HCT116 (cell line): Measurements from ENCODE around the gene ANKRD24. TPM values are rescaled to one million over a fixed set of nuclear protein-coding genes. Genes with fewer than 3 reads are reported as not detected.

Experiments
- ATAC-seq: fragments of 200-7000 bp; cut with Tn5 transposase; 2 replicates; pipeline ENCODE4 v1.9.1; 2020; ENCODE audit warnings: mild to moderate bottlenecking, moderate library complexity
- BruUV-seq: library from RNA; stranded (reverse); fragments of 400-500 nt; replicated peaks from 2 replicates; lab custom pipeline; 2021; lab: Mats Ljungman, UMichigan
- CTCF ChIA-PET: fragments of 300-600 bp; sonication (Branson Sonifier 250); formaldehyde crosslinking; loops from one replicate; lab custom pipeline; 2021; ENCODE audit warnings: antibody characterized with exemption; lab: Charles Lee
- POLR2A ChIA-PET: fragments of 300-600, 350-600 bp; sonication (Branson Sonifier 250); formaldehyde crosslinking; loops from one replicate; lab custom pipeline; 2021; ENCODE audit warnings: antibody characterized with exemption; lab: Charles Lee
- RAD21 ChIA-PET, 2 experiments: fragments of 300-600 bp; sonication (Branson Sonifier 250); formaldehyde crosslinking; loops; one replicate each; lab custom pipeline; 2023; ENCODE audit warnings: low total read pairs in 2 of 2; ENCODE audit not compliant: uncharacterized antibody in 2 of 2, unreplicated experiment in 2 of 2, low non-redundant PET in 1 of 2; lab: Charles Lee
- DNase-seq: peaks from one replicate; pipeline ENCODE4 v3.0.0-alpha.2; 2010; ENCODE audit warnings: low read depth, low spot score
- H2AFZ ChIP-seq: fragments of 200-600 bp; shearing (Covaris generic), sonication (generic); 2 replicates; pipeline ENCODE4 v1.6.1; 2017; ENCODE audit warnings: low read depth, mixed run types, mixed read lengths, antibody characterized with exemption, low read length; ENCODE audit not compliant: poor library complexity, severe bottlenecking
- H3K27ac ChIP-seq: 2 replicates; pipeline ENCODE4 v1.5.1; 2012; ENCODE audit warnings: low read depth, low read length
- H3K27me3 ChIP-seq: fragments of 200-600 bp; sonication (generic); 2 replicates; pipeline ENCODE4 v1.6.1; 2016; ENCODE audit warnings: mixed run types, low read length, mixed read lengths; ENCODE audit not compliant: insufficient read depth
- H3K36me3 ChIP-seq, 2 experiments: fragments of 200-500 bp in 1 of 2; fragments of 200-600 bp in 1 of 2; sonication (Bioruptor generic) in 1 of 2; sonication (generic) in 1 of 2; 2 replicates each; pipeline versions ENCODE4 v1.5.1 to v1.6.1; 2014 to 2016; ENCODE audit warnings: low read length in 2 of 2, inconsistent platforms in 1 of 2, mixed read lengths in 1 of 2, mixed run types in 1 of 2; ENCODE audit not compliant: insufficient read depth in 2 of 2, control insufficient read depth in 1 of 2
- H3K4me1 ChIP-seq, 2 experiments: fragments of 200-600 bp in 1 of 2; sonication (generic) in 1 of 2; 2 replicates each; pipeline versions ENCODE4 v1.5.1 to v1.6.1; 2012 to 2017; ENCODE audit warnings: low read length in 2 of 2, inconsistent platforms in 1 of 2, mild to moderate bottlenecking in 1 of 2, mixed read lengths in 1 of 2, mixed run types in 1 of 2, moderate library complexity in 1 of 2; ENCODE audit not compliant: insufficient read depth in 2 of 2, control insufficient read depth in 1 of 2
- H3K4me2 ChIP-seq: fragments of 200-600 bp; sonication (generic); 2 replicates; pipeline ENCODE4 v1.6.1; 2017; ENCODE audit warnings: mixed run types, low read length, mixed read lengths
- H3K4me3 ChIP-seq, 2 experiments: fragments of 200-600 bp in 1 of 2; sonication (generic) in 1 of 2; replicated peaks in 1 of 2; 2 replicates each; pipeline ENCODE4 v1.5.1; 2011 to 2016; ENCODE audit warnings: low read length in 2 of 2, control low read depth in 1 of 2, low read depth in 1 of 2, mild to moderate bottlenecking in 1 of 2, mixed read lengths in 1 of 2, mixed run types in 1 of 2
- H3K79me2 ChIP-seq: fragments of 200-600 bp; sonication (generic); 2 replicates; pipeline ENCODE4 v1.6.1; 2017; ENCODE audit warnings: mild to moderate bottlenecking, mixed run types, low read length, moderate library complexity, mixed read lengths; ENCODE audit not compliant: insufficient read depth
- H3K9ac ChIP-seq: fragments of 200-600 bp; sonication (generic); 2 replicates; pipeline ENCODE4 v1.6.1; 2016; ENCODE audit warnings: low read length, mixed read lengths
- H3K9me2 ChIP-seq: fragments of 200-600 bp; sonication (generic), shearing (Covaris generic); 2 replicates; pipeline ENCODE4 v1.6.1; 2017; ENCODE audit warnings: mixed run types, mild to moderate bottlenecking, moderate library complexity; ENCODE audit not compliant: insufficient read depth
- H3K9me3 ChIP-seq, 2 experiments: fragments of 200-500 bp in 1 of 2; fragments of 200-600 bp in 1 of 2; sonication (Bioruptor generic) in 1 of 2; sonication (generic) in 1 of 2; 2 replicates each; pipeline ENCODE4 v1.6.1; 2014 to 2017; ENCODE audit warnings: low read length in 2 of 2, mixed read lengths in 2 of 2, inconsistent platforms in 1 of 2, low read depth in 1 of 2, mild to moderate bottlenecking in 1 of 2, mixed run types in 1 of 2, moderate library complexity in 1 of 2; ENCODE audit not compliant: control insufficient read depth in 1 of 2, insufficient read depth in 1 of 2
- H4K20me1 ChIP-seq: fragments of 200-600 bp; sonication (generic), shearing (Covaris generic); 2 replicates; pipeline ENCODE4 v1.6.1; 2017; ENCODE audit warnings: mixed run types, mild to moderate bottlenecking, moderate library complexity; ENCODE audit not compliant: insufficient read depth
- ATF3 ChIP-seq: IDR thresholded peaks from 2 replicates; pipeline ENCODE4 v1.6.1; 2012
- CBX3 ChIP-seq: IDR thresholded peaks from 2 replicates; pipeline ENCODE4 v1.6.1; 2012; ENCODE audit warnings: low read depth
- CEBPB ChIP-seq: IDR thresholded peaks from 2 replicates; pipeline ENCODE4 v1.6.1; 2012; ENCODE audit warnings: low read depth
- CTCF ChIP-seq, 3 experiments: fragments of 200-600 bp in 1 of 3; sonication (generic) in 1 of 3; IDR thresholded peaks in 2 of 3; conservative IDR thresholded peaks in 1 of 3; 2 replicates each; pipeline ENCODE4 v1.5.1; 2012 to 2017; ENCODE audit warnings: low read depth in 2 of 3, low read length in 2 of 3, antibody characterized with exemption in 1 of 3, borderline replicate concordance in 1 of 3, control low read depth in 1 of 3, mild to moderate bottlenecking in 1 of 3, mixed read lengths in 1 of 3, mixed run types in 1 of 3, moderate library complexity in 1 of 3; ENCODE audit not compliant: insufficient read depth in 1 of 3
- ELF1 ChIP-seq: IDR thresholded peaks from 2 replicates; pipeline ENCODE4 v1.6.1; 2012; ENCODE audit warnings: low read depth, borderline replicate concordance
- EZH2 ChIP-seq: fragments of 200-600 bp; sonication (generic); IDR thresholded peaks from 2 replicates; pipeline ENCODE4 v1.6.1; 2017; ENCODE audit warnings: antibody characterized with exemption, mixed run types
- MAX ChIP-seq: IDR thresholded peaks from 2 replicates; pipeline ENCODE4 v1.6.1; 2012
- POLR2A ChIP-seq: IDR thresholded peaks from 2 replicates; pipeline ENCODE4 v1.7.0; 2011; ENCODE audit warnings: borderline replicate concordance; ENCODE audit not compliant: insufficient read depth, insufficient read length; ENCODE audit errors: extremely low read depth
- ZBTB33 ChIP-seq: IDR thresholded peaks from 2 replicates; pipeline ENCODE4 v1.6.1; 2011; ENCODE audit warnings: mild to moderate bottlenecking, low read length, moderate library complexity; ENCODE audit not compliant: insufficient replicate concordance; ENCODE audit errors: extremely low read depth
- intact Hi-C: fragments of 100-400 bp; cut with micrococcal nuclease; formaldehyde crosslinking; loops from 2 replicates; pipeline ENCODE4 v1.10.0; 2022
- total RNA-seq: library from RNA; stranded (reverse); gene quantifications from one replicate; pipeline ENCODE4 v1.2.1, GENCODE V29; 2021; ENCODE audit not compliant: unreplicated experiment

Gene ANKRD24
- total RNA-seq, 1 experiment from 2014 or later, result 1.7 TPM

- TF ChIP-seq EZH2 (no peak), POLR2A (no peak), CBX3 (no peak), ELF1 (no peak), MAX (no peak), ZBTB33 (no peak), CTCF (IDR thresholded peaks at IDR 0.05 in 2 of 3, conservative IDR thresholded peaks at IDR 0.05 in 1 of 3; ENCODE audit: borderline replicate concordance in 1 of 3, insufficient read depth in 1 of 3, low read depth in 2 of 3, low read length in 2 of 3) (no peak), ATF3 (no peak), CEBPB (no peak)
- TF ChIP-seq, all 23 proteins: peak for 0
- H3K27me3 ChIP-seq, result no peaks in the 10 kb centered on the region
- H3K9me2 ChIP-seq, result no peaks in the 10 kb centered on the region
- no peak overlapping the region for H3K9ac ChIP-seq
- H3K4me2 ChIP-seq, result no peak overlapping the region
- CTCF ChIA-PET, result no interaction called here
- RAD21 ChIA-PET, result no interaction called here
- BruUV-seq, result no TSS peak
- H4K20me1 ChIP-seq, result no peaks in the 10 kb centered on the region
- ATAC-seq, result no peak
- H3K36me3 ChIP-seq, result no peaks in the 10 kb centered on the region
- H3K4me3 ChIP-seq, result no peak overlapping the region
- no peak for DNase-seq
- no peak overlapping the region for H3K27ac ChIP-seq
- H2AFZ ChIP-seq, result no peak overlapping the region
- no peaks in the 10 kb centered on the region for H3K9me3 ChIP-seq
- H3K4me1 ChIP-seq, result peaks cover 7 to 20% of the 10 kb centered on the region in 2 experiments; a peak in 3 of 4 replicates
- POLR2A ChIA-PET, result no interaction called here
- intact Hi-C loops, result no loop called here
- no peaks in the 10 kb centered on the region for H3K79me2 ChIP-seq
These were observed 45.3 kb downstream of the ANKRD24 start for GRCh38 chr19:4227771-4228170.
